DMS 273 treated with DMSO at 0.1 percent for 48 hours (cell line): ENCODE results near the gene CORO1C.
"Not testable (repeated sequence)": the region's sequence is repeated elsewhere in the genome, so short reads cannot be mapped to it uniquely, and the experiment has no call there.

Experiments
- DNase-seq: peaks from one replicate; lab custom pipeline; 2025; lab: John Stamatoyannopoulos, UW

Gene CORO1C

GRCh38 chr12:108731105-108731865, at the start of gene CORO1C:
Gene CORO1C, minus strand, starts transcription at chr12:108731518. Its CDS starts 30,200 bp downstream, at chr12:108701318.
- peak; percentile 75 for DNase-seq

- DNase-seq, result no peak
These were observed 48.8 kb upstream of the CORO1C start for GRCh38 chr12:108779998-108780688.

- DNase-seq, result no peak
These were observed 46.7 kb upstream of the CORO1C start for GRCh38 chr12:108778053-108778452.

- no peak for DNase-seq
These were observed 45.8 kb upstream of the CORO1C start for GRCh38 chr12:108777156-108777555.

GRCh38 chr12:108773798-108774788, 42.8 kb upstream of the CORO1C start:
- DNase-seq, result peak; percentile 60

GRCh38 chr12:108772891-108773797, 41.8 kb upstream of the CORO1C start:
- DNase-seq, result no peak

- no peak for DNase-seq
These were observed 40.9 kb upstream of the CORO1C start for GRCh38 chr12:108772247-108772646.

GRCh38 chr12:108771835-108772234, 40.5 kb upstream of the CORO1C start:
- DNase-seq, result not testable (repeated sequence)

GRCh38 chr12:108770963-108771362, 39.6 kb upstream of the CORO1C start:
- DNase-seq, result no peak

GRCh38 chr12:108770269-108770829, 39.0 kb upstream of the CORO1C start:
- DNase-seq, result no peak

GRCh38 chr12:108768591-108769500, 37.5 kb upstream of the CORO1C start:
- DNase-seq, result no peak

GRCh38 chr12:108766294-108766693, 35.0 kb upstream of the CORO1C start:
- DNase-seq, result no peak

GRCh38 chr12:108765289-108765764, 34.0 kb upstream of the CORO1C start:
- DNase-seq, result no peak

- no peak for DNase-seq
These were observed 33.4 kb upstream of the CORO1C start for GRCh38 chr12:108764540-108765288.

GRCh38 chr12:108761226-108761625, 29.9 kb upstream of the CORO1C start:
- no peak for DNase-seq

- no peak for DNase-seq
These were observed 28.6 kb upstream of the CORO1C start for GRCh38 chr12:108759924-108760323.

- DNase-seq, result no peak
These were observed 26.5 kb upstream of the CORO1C start for GRCh38 chr12:108757856-108758255.

GRCh38 chr12:108756421-108756820, 25.1 kb upstream of the CORO1C start:
- DNase-seq, result no peak

- no peak for DNase-seq
These were observed 24.2 kb upstream of the CORO1C start for GRCh38 chr12:108755481-108755880.
